Measurements from ENCODE around the gene BLZF1. TPM values are rescaled to one million over a fixed set of nuclear protein-coding genes. Genes with fewer than 3 reads are reported as not detected.

Gene BLZF1
- total RNA-seq, 1 experiment from 2014 or later: 19.6 TPM

- BruUV-seq (replicated peaks): no TSS peak
- Histone ChIP-seq H3K27me3 (ENCODE audit: control insufficient read depth, insufficient read depth, low read length) (no peaks in the 10 kb centered on the region), H3K4me3 (ENCODE audit: low read depth in 2 of 2, low read length in 2 of 2) (no peak overlapping the region), H3K36me3 (ENCODE audit: control insufficient read depth, insufficient read depth, low read length) (peaks cover 58% of the 10 kb centered on the region), H3K27ac (ENCODE audit: low read length) (no peak overlapping the region), H3K4me1 (ENCODE audit: control insufficient read depth, insufficient read depth, low read length) (peaks cover 5% of the 10 kb centered on the region; the same call in 1 of the 2 replicates), H3K9me3 (ENCODE audit: control insufficient read depth, insufficient read depth, low read depth, low read length) (no peaks in the 10 kb centered on the region)
- CTCF ChIA-PET: no interaction called here
- DNase-seq (ENCODE audit: low read depth, low spot score) (no peak), ATAC-seq (no peak)
- POLR2A ChIA-PET: no interaction called here
- intact Hi-C loops (cut with micrococcal nuclease; ENCODE audit: unreplicated experiment): no loop called here
- in situ Hi-C loops (cut with HindIII; ENCODE audit: low pct_unique_long_range_greater_than_20kb, low sequenced_read_pairs): no loop called here
- no peak for TF ChIP-seq TCF7L2 (IDR thresholded peaks at IDR 0.05; ENCODE audit: low read depth, low read length)
- TF ChIP-seq REST (IDR thresholded peaks at IDR 0.05; ENCODE audit: insufficient read depth in 1 of 2, low read depth in 2 of 2, low read length in 1 of 2): no peak
- TF ChIP-seq POLR2AphosphoS5 (IDR thresholded peaks at IDR 0.05; ENCODE audit: low read depth, low read length): no peak
- no peak for TF ChIP-seq CTCF (IDR thresholded peaks at IDR 0.05)
- no peak for TF ChIP-seq SIN3A (IDR thresholded peaks at IDR 0.05; ENCODE audit: borderline replicate concordance, insufficient read depth, low read depth, low read length)
Observed at GRCh38 chr1:169371404-169371803, 3.4 kb downstream of the BLZF1 start.

GRCh38 chr1:169381162-169381561, 13.2 kb downstream of the BLZF1 start:
- ChIA-PET CTCF (no interaction called here), POLR2A (no interaction called here)
- H3K4me3 ChIP-seq (ENCODE audit: low read depth in 2 of 2, low read length in 2 of 2): no peak overlapping the region
- DNase-seq (ENCODE audit: low read depth, low spot score) (no peak), ATAC-seq (no peak)
- peaks cover 51% of the 10 kb centered on the region for H3K36me3 ChIP-seq (ENCODE audit: control insufficient read depth, insufficient read depth, low read length)
- no peaks in the 10 kb centered on the region for H3K27me3 ChIP-seq (ENCODE audit: control insufficient read depth, insufficient read depth, low read length)
- no peaks in the 10 kb centered on the region for H3K4me1 ChIP-seq (ENCODE audit: control insufficient read depth, insufficient read depth, low read length)
- H3K9me3 ChIP-seq (ENCODE audit: control insufficient read depth, insufficient read depth, low read depth, low read length): no peaks in the 10 kb centered on the region
- TF ChIP-seq REST (IDR thresholded peaks at IDR 0.05; ENCODE audit: insufficient read depth in 1 of 2, low read depth in 2 of 2, low read length in 1 of 2) (no peak), CTCF (IDR thresholded peaks at IDR 0.05) (no peak), POLR2AphosphoS5 (IDR thresholded peaks at IDR 0.05; ENCODE audit: low read depth, low read length) (no peak)
- BruUV-seq (replicated peaks): no TSS peak
- H3K27ac ChIP-seq (ENCODE audit: low read length): no peak overlapping the region
- in situ Hi-C loops (cut with HindIII; ENCODE audit: low pct_unique_long_range_greater_than_20kb, low sequenced_read_pairs): no loop called here
- intact Hi-C loops (cut with micrococcal nuclease; ENCODE audit: unreplicated experiment): no loop called here
